ENCODE data around the gene NME1. TPM values are rescaled to one million over a fixed set of nuclear protein-coding genes. Genes with fewer than 3 reads are reported as not detected.

Gene NME1
- total RNA-seq, 1 experiment from 2014 or later: 238 TPM

DNA sequence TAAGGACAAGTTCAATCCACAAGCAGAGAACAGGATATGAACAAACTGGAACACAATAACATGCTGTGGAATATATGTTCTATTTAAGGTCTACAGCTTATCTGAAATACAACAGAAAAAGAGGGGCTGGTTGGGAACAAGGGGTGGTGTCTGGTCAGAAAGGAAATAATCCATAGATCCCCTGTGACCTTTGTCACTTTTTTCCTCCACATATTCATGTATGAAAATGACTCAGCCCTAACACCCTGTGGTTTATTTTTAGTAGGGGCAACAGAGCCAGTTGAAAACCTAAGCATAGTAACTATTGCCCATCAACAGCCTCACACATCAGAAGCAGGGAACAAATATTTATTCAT, 20.4 kb upstream of the NME1 start:
- CTCF ChIA-PET: interaction anchor here (0.9 kb wide), 1 partner anchor 20 kb away, joined by 3 read pairs; the partner anchor contains the start of gene NME1
- Mint-ChIP-seq H3K27ac (no peak overlapping the region), H3K27me3 (ENCODE audit: low read depth) (no peaks in the 10 kb centered on the region; the same call in 1 of the 2 replicates)

DNA sequence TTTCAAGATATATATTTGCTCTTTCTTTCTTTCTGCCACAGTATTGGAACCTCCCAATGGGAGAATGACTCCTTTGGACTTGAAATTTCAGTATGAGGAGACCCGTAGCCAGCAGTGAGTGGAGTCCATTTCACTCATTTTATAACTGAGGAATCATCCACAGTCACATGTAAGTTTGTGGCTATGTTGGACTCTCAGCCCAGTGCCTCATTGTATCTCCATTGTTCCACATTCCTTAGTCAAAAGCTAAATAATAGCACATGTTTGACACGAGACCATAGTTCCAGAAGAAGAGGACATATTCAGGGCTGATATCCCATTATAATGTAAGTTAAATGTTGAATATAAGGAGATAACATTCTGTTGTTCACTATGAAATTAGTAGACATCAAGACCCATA, 20.0 kb upstream of the NME1 start:
- Mint-ChIP-seq H3K4me1 (no peaks in the 10 kb centered on the region), H3K9me3 (peaks cover 7% of the 10 kb centered on the region), H3K27ac (no peak overlapping the region), H3K4me3 (no peak overlapping the region), H3K27me3 (ENCODE audit: low read depth) (no peaks in the 10 kb centered on the region; the same call in 1 of the 2 replicates), H3K36me3 (no peaks in the 10 kb centered on the region)
- no peak for ATAC-seq
- ChIA-PET POLR2A (no interaction called here), CTCF (no interaction called here)
- no peak for DNase-seq (ENCODE audit: low spot score)
- TF ChIP-seq ZNF423 (CRISPR knock-in tag; IDR thresholded peaks at IDR 0.05) (no peak), ETV6 (CRISPR knock-in tag; IDR thresholded peaks at IDR 0.05) (no peak), ZNF138 (CRISPR knock-in tag; conservative IDR thresholded peaks at IDR 0.05) (no peak), GTF2I (CRISPR knock-in tag; conservative IDR thresholded peaks at IDR 0.05) (no peak)
- TF ChIP-seq, protein P1, sequence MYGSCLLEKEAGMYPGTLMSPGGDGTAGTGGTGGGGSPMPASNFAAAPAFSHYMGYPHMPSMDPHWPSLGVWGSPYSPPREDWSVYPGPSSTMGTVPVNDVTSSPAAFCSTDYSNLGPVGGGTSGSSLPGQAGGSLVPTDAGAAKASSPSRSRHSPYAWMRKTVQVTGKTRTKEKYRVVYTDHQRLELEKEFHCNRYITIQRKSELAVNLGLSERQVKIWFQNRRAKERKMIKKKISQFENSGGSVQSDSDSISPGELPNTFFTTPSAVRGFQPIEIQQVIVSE (CRISPR knock-in tag; IDR thresholded peaks at IDR 0.05; ENCODE audit: borderline replicate concordance): no peak
- TF ChIP-seq, protein P2, sequence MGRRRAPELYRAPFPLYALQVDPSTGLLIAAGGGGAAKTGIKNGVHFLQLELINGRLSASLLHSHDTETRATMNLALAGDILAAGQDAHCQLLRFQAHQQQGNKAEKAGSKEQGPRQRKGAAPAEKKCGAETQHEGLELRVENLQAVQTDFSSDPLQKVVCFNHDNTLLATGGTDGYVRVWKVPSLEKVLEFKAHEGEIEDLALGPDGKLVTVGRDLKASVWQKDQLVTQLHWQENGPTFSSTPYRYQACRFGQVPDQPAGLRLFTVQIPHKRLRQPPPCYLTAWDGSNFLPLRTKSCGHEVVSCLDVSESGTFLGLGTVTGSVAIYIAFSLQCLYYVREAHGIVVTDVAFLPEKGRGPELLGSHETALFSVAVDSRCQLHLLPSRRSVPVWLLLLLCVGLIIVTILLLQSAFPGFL (CRISPR knock-in tag; IDR thresholded peaks at IDR 0.05; ENCODE audit: borderline replicate concordance): no peak
- TF ChIP-seq, protein P3, sequence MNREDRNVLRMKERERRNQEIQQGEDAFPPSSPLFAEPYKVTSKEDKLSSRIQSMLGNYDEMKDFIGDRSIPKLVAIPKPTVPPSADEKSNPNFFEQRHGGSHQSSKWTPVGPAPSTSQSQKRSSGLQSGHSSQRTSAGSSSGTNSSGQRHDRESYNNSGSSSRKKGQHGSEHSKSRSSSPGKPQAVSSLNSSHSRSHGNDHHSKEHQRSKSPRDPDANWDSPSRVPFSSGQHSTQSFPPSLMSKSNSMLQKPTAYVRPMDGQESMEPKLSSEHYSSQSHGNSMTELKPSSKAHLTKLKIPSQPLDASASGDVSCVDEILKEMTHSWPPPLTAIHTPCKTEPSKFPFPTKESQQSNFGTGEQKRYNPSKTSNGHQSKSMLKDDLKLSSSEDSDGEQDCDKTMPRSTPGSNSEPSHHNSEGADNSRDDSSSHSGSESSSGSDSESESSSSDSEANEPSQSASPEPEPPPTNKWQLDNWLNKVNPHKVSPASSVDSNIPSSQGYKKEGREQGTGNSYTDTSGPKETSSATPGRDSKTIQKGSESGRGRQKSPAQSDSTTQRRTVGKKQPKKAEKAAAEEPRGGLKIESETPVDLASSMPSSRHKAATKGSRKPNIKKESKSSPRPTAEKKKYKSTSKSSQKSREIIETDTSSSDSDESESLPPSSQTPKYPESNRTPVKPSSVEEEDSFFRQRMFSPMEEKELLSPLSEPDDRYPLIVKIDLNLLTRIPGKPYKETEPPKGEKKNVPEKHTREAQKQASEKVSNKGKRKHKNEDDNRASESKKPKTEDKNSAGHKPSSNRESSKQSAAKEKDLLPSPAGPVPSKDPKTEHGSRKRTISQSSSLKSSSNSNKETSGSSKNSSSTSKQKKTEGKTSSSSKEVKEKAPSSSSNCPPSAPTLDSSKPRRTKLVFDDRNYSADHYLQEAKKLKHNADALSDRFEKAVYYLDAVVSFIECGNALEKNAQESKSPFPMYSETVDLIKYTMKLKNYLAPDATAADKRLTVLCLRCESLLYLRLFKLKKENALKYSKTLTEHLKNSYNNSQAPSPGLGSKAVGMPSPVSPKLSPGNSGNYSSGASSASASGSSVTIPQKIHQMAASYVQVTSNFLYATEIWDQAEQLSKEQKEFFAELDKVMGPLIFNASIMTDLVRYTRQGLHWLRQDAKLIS (CRISPR knock-in tag; IDR thresholded peaks at IDR 0.05; ENCODE audit: borderline replicate concordance): no peak
- TF ChIP-seq, protein P4, sequence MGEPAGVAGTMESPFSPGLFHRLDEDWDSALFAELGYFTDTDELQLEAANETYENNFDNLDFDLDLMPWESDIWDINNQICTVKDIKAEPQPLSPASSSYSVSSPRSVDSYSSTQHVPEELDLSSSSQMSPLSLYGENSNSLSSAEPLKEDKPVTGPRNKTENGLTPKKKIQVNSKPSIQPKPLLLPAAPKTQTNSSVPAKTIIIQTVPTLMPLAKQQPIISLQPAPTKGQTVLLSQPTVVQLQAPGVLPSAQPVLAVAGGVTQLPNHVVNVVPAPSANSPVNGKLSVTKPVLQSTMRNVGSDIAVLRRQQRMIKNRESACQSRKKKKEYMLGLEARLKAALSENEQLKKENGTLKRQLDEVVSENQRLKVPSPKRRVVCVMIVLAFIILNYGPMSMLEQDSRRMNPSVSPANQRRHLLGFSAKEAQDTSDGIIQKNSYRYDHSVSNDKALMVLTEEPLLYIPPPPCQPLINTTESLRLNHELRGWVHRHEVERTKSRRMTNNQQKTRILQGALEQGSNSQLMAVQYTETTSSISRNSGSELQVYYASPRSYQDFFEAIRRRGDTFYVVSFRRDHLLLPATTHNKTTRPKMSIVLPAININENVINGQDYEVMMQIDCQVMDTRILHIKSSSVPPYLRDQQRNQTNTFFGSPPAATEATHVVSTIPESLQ (CRISPR knock-in tag; IDR thresholded peaks at IDR 0.05): no peak
- TF ChIP-seq, protein P5, sequence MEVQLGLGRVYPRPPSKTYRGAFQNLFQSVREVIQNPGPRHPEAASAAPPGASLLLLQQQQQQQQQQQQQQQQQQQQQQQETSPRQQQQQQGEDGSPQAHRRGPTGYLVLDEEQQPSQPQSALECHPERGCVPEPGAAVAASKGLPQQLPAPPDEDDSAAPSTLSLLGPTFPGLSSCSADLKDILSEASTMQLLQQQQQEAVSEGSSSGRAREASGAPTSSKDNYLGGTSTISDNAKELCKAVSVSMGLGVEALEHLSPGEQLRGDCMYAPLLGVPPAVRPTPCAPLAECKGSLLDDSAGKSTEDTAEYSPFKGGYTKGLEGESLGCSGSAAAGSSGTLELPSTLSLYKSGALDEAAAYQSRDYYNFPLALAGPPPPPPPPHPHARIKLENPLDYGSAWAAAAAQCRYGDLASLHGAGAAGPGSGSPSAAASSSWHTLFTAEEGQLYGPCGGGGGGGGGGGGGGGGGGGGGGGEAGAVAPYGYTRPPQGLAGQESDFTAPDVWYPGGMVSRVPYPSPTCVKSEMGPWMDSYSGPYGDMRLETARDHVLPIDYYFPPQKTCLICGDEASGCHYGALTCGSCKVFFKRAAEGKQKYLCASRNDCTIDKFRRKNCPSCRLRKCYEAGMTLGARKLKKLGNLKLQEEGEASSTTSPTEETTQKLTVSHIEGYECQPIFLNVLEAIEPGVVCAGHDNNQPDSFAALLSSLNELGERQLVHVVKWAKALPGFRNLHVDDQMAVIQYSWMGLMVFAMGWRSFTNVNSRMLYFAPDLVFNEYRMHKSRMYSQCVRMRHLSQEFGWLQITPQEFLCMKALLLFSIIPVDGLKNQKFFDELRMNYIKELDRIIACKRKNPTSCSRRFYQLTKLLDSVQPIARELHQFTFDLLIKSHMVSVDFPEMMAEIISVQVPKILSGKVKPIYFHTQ (CRISPR knock-in tag; IDR thresholded peaks at IDR 0.05): no peak

More for the DNA sequence above, 20.4 kb upstream of the NME1 start:
- POLR2A ChIA-PET: no interaction called here
- Mint-ChIP-seq H3K4me3 (no peak overlapping the region), H3K36me3 (no peaks in the 10 kb centered on the region), H3K4me1 (no peaks in the 10 kb centered on the region), H3K9me3 (peaks cover 7% of the 10 kb centered on the region)
- ATAC-seq (no peak), DNase-seq (ENCODE audit: low spot score) (no peak)
- TF ChIP-seq, protein P6, sequence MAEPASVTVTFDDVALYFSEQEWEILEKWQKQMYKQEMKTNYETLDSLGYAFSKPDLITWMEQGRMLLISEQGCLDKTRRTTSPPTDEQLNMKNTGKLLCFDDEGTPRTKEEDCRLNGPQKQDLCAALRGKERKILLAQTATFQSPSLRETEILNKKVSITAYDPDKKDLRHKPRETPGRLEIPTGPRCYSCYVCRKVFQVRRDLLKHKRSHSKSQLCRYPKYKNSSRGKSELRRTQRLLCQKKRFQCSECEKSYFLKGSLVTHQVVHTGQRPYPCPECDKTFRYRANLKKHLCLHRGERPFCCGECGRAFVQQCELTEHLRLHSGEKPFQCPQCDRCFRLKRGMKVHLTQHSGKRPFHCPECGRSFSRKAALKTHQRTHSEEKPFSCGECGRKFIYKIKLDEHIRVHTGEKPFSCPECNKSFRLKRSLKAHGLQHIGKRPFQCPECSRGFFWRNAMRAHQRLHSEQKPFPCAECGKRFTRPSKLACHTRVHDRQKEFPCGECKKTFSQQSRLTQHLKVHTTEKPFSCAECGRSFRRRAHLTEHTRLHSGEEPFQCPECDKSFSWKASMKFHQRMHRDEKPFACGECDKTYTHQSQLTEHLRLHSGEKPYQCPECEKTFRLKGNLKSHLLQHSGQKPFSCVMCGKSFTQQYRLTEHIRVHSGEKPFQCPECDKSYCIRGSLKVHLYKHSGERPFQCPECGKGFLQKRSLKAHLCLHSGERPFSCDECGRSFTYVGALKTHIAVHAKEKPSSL (CRISPR knock-in tag; conservative IDR thresholded peaks at IDR 0.05): no peak
- TF ChIP-seq ZNF219 (CRISPR knock-in tag; IDR thresholded peaks at IDR 0.05; ENCODE audit: borderline replicate concordance): no peak
- TF ChIP-seq ZNF317 (CRISPR knock-in tag; IDR thresholded peaks at IDR 0.05; ENCODE audit: borderline replicate concordance, low read depth): no peak
- TF ChIP-seq SOX15 (CRISPR knock-in tag; IDR thresholded peaks at IDR 0.05): no peak
- no peak for TF ChIP-seq NR3C1 (CRISPR knock-in tag; conservative IDR thresholded peaks at IDR 0.05; ENCODE audit: low read depth)
- TF ChIP-seq, protein P7, sequence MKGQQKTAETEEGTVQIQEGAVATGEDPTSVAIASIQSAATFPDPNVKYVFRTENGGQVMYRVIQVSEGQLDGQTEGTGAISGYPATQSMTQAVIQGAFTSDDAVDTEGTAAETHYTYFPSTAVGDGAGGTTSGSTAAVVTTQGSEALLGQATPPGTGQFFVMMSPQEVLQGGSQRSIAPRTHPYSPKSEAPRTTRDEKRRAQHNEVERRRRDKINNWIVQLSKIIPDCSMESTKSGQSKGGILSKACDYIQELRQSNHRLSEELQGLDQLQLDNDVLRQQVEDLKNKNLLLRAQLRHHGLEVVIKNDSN (CRISPR knock-in tag; IDR thresholded peaks at IDR 0.05): no peak
- TF ChIP-seq, protein P8, sequence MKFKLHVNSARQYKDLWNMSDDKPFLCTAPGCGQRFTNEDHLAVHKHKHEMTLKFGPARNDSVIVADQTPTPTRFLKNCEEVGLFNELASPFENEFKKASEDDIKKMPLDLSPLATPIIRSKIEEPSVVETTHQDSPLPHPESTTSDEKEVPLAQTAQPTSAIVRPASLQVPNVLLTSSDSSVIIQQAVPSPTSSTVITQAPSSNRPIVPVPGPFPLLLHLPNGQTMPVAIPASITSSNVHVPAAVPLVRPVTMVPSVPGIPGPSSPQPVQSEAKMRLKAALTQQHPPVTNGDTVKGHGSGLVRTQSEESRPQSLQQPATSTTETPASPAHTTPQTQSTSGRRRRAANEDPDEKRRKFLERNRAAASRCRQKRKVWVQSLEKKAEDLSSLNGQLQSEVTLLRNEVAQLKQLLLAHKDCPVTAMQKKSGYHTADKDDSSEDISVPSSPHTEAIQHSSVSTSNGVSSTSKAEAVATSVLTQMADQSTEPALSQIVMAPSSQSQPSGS (CRISPR knock-in tag; IDR thresholded peaks at IDR 0.05; ENCODE audit: borderline replicate concordance, low read depth): no peak
- TF ChIP-seq NFYB (CRISPR knock-in tag; conservative IDR thresholded peaks at IDR 0.05; ENCODE audit: low read depth): no peak
- TF ChIP-seq JUN (CRISPR knock-in tag; IDR thresholded peaks at IDR 0.05): no peak

Data from WTC11 (cell line).